Inflammatory macrophage treated with lipopolysaccharide for 1 hour (primary cell): Measurements from ENCODE around the gene PHF21A.

ENCODE experiments used
- DNase-seq, 2 donors: peaks; one replicate each; pipeline ENCODE4 v3.0.0-alpha.2; 2020 to 2022

Gene PHF21A

GRCh38 chr11:45931739-45932138 lies 189.5 kb downstream of the PHF21A start:
- DNase-seq = no peak

- DNase-seq = no peak
Measured at GRCh38 chr11:45930951-45931570, 190.2 kb downstream of the PHF21A start.

- DNase-seq = no peak
Measured at GRCh38 chr11:45930031-45930794, 191.0 kb downstream of the PHF21A start.

- no peak for DNase-seq
Measured at GRCh38 chr11:45929486-45930030, 191.7 kb downstream of the PHF21A start.

- DNase-seq = no peak
Measured at GRCh38 chr11:45928535-45929215, 192.6 kb downstream of the PHF21A start.

- DNase-seq = no peak
Measured at GRCh38 chr11:45927684-45928413, 193.4 kb downstream of the PHF21A start.

- no peak for DNase-seq
Measured at GRCh38 chr11:45927332-45927683, 193.9 kb downstream of the PHF21A start.

- no peak for DNase-seq
Measured at GRCh38 chr11:45926536-45927331, 194.5 kb downstream of the PHF21A start.

GRCh38 chr11:45926001-45926401 lies 195.3 kb downstream of the PHF21A start:
- DNase-seq = no peak

- no peak for DNase-seq
Measured at GRCh38 chr11:45925550-45925949, 195.7 kb downstream of the PHF21A start.

- no peak for DNase-seq
Measured at GRCh38 chr11:45924927-45925326, 196.3 kb downstream of the PHF21A start.

- DNase-seq = no peak
Measured at GRCh38 chr11:45924036-45924915, 197.0 kb downstream of the PHF21A start.

- DNase-seq = no peak
Measured at GRCh38 chr11:45922425-45923082, 198.7 kb downstream of the PHF21A start, which contains the start of gene LARGE2. Gene LARGE2 (plus strand): TSS chr11:45922656. CDS start chr11:45922883, 227 bp downstream.

- DNase-seq = no peak
Measured at GRCh38 chr11:45921561-45922424, 199.5 kb downstream of the PHF21A start.

- DNase-seq = no peak
Measured at GRCh38 chr11:45920531-45921477, 200.4 kb downstream of the PHF21A start.

- no peak for DNase-seq
Measured at GRCh38 chr11:45919806-45920530, 201.3 kb downstream of the PHF21A start.

GRCh38 chr11:45918962-45919675 lies 202.1 kb downstream of the PHF21A start:
- DNase-seq = no peak
